K562 (cell line): ENCODE results near the gene FAM120AOS. TPM values are rescaled to one million over a fixed set of nuclear protein-coding genes. Genes with fewer than 3 reads are reported as not detected.

Source experiments
- ATF1 ChIP-seq, 2 experiments: fragments of 450-650 bp in 1 of 2; IDR thresholded peaks; 2 replicates each; pipeline ENCODE4 v1.6.1; 2016; ENCODE audit warnings: missing compliant biosample characterization in 1 of 2, missing genetic modification characterization in 1 of 2
- CAMTA2 ChIP-seq: fragments of 250-450 bp; sonication (Bioruptor Pico); conservative IDR thresholded peaks from 2 replicates; pipeline ENCODE4 v1.5.1; 2022
- CREM ChIP-seq: IDR thresholded peaks from 2 replicates; pipeline ENCODE4 v1.6.1; 2014; ENCODE audit warnings: antibody characterized with exemption, low read depth
- ESRRB ChIP-seq: fragments of 250-450 bp; sonication (Bioruptor Pico); IDR thresholded peaks from 2 replicates; pipeline ENCODE4 v1.5.0; 2020; ENCODE audit warnings: mild to moderate bottlenecking, moderate library complexity, borderline replicate concordance
- EWSR1 ChIP-seq: fragments of 450-650 bp; IDR thresholded peaks from 2 replicates; pipeline ENCODE4 v1.6.1; 2018; ENCODE audit warnings: borderline replicate concordance, mild to moderate bottlenecking, low read depth, moderate library complexity; ENCODE audit not compliant: partially characterized antibody
- GABPA ChIP-seq: fragments of 200-800 bp; sonication (Bioruptor generic); conservative IDR thresholded peaks from 2 replicates; pipeline ENCODE4 v1.6.1; 2016; ENCODE audit warnings: low read depth, missing genetic modification characterization, missing compliant biosample characterization
- JUND ChIP-seq, 2 experiments: IDR thresholded peaks; 2 replicates in 1 of 2; 3 replicates in 1 of 2; pipeline ENCODE4 v1.6.1; 2011; ENCODE audit warnings: borderline replicate concordance in 2 of 2, low read depth in 2 of 2, low read length in 2 of 2, improper control_type of control experiment in 1 of 2, missing biosample characterization in 1 of 2, missing genetic modification characterization in 1 of 2, missing genetic modification reagents in 1 of 2
- L3MBTL2 ChIP-seq: fragments of 450-650 bp; IDR thresholded peaks from 2 replicates; pipeline ENCODE4 v1.6.1; 2016; ENCODE audit warnings: mild to moderate bottlenecking, moderate library complexity
- NFIX ChIP-seq: fragments of 250-450 bp; sonication (Bioruptor Pico); IDR thresholded peaks from 2 replicates; pipeline ENCODE4 v1.4.0; 2020; ENCODE audit warnings: low read depth, mild to moderate bottlenecking, moderate library complexity
- PHTF2 ChIP-seq: fragments of 250-450 bp; sonication (Bioruptor Pico); IDR thresholded peaks from 2 replicates; pipeline ENCODE4 v1.5.0; 2021; ENCODE audit warnings: mild to moderate bottlenecking
- RBM14 ChIP-seq: fragments of 200-400 bp; formaldehyde crosslinking; IDR thresholded peaks from 2 replicates; pipeline ENCODE4 v1.6.1; 2018; ENCODE audit warnings: low read depth, mild to moderate bottlenecking, low read length, moderate library complexity, borderline replicate concordance; ENCODE audit not compliant: insufficient read depth
- RUNX1 ChIP-seq: sonication (generic); IDR thresholded peaks from 2 replicates; pipeline ENCODE4 v1.6.1; 2016; ENCODE audit warnings: antibody characterized with exemption, low read depth
- SRSF9 ChIP-seq: fragments of 200-400 bp; formaldehyde crosslinking; IDR thresholded peaks from 2 replicates; pipeline ENCODE4 v1.6.1; 2017; ENCODE audit warnings: low read depth, low read length, borderline replicate concordance
- TFE3 ChIP-seq: fragments of 450-650 bp; formaldehyde crosslinking; IDR thresholded peaks from 2 replicates; pipeline ENCODE4 v1.4.0; 2020; ENCODE audit warnings: mild to moderate bottlenecking, mixed read lengths
- THRAP3 ChIP-seq: fragments of 450-650 bp; IDR thresholded peaks from 2 replicates; pipeline ENCODE4 v1.6.1; 2016; ENCODE audit warnings: mild to moderate bottlenecking, inconsistent platforms, borderline replicate concordance
- ZBTB12 ChIP-seq: fragments of 250-450 bp; sonication (Bioruptor Pico); IDR thresholded peaks from 2 replicates; pipeline ENCODE4 v1.4.0; 2020
- ZNF239 ChIP-seq: fragments of 250-450 bp; sonication (Bioruptor Pico); IDR thresholded peaks from 2 replicates; pipeline ENCODE4 v1.4.0; 2020; ENCODE audit warnings: mild to moderate bottlenecking
- ZNF778 ChIP-seq: fragments of 450-650 bp; formaldehyde crosslinking; IDR thresholded peaks from 2 replicates; pipeline ENCODE4 v1.4.0; 2020; ENCODE audit warnings: mild to moderate bottlenecking, moderate library complexity
- polyA plus RNA-seq, 8 experiments: library from polyadenylated mRNA; depleted of rRNA in 4 of 8; stranded (reverse) in 5 of 8; unstranded in 3 of 8; fragments of >200 nt; fragmentation: Nextera tagmentation in 2 of 8; fragmentation: Illumina TruSeq in 1 of 8; extraction: Ambion mirVana in 2 of 8; extraction: Trizol in 1 of 8; gene quantifications; 2 replicates each; pipeline versions ENCODE4 v1.2.1 to v1.2.3, GENCODE V29; 2011 to 2014; ENCODE audit warnings: inconsistent platforms in 1 of 8, missing spikeins in 1 of 8
- total RNA-seq, 7 experiments: library from RNA; depleted of rRNA in 6 of 7; stranded (reverse); fragments of >200 nt in 6 of 7; fragmentation: Illumina TruSeq in 2 of 7; extraction: Trizol in 2 of 7; gene quantifications; 2 replicates each; pipeline versions ENCODE4 v1.2.1 to v1.2.3, GENCODE V29; 2011 to 2021; ENCODE audit warnings: low replicate concordance in 1 of 7
- TF ChIP-seq, protein P1 (sequence below): sonication (generic); formaldehyde crosslinking; IDR thresholded peaks from 2 replicates; pipeline ENCODE4 v1.8.0; 2023; ENCODE audit warnings: missing genetic modification reagents, mild to moderate bottlenecking, borderline replicate concordance

Gene FAM120AOS
- total and polyA plus RNA-seq, 9 of the 15 experiments (the other 6 are each of a cell fraction or from before 2014, with no cell fraction given) = 18.8 to 53.4 (median 41.4) TPM

DNA sequence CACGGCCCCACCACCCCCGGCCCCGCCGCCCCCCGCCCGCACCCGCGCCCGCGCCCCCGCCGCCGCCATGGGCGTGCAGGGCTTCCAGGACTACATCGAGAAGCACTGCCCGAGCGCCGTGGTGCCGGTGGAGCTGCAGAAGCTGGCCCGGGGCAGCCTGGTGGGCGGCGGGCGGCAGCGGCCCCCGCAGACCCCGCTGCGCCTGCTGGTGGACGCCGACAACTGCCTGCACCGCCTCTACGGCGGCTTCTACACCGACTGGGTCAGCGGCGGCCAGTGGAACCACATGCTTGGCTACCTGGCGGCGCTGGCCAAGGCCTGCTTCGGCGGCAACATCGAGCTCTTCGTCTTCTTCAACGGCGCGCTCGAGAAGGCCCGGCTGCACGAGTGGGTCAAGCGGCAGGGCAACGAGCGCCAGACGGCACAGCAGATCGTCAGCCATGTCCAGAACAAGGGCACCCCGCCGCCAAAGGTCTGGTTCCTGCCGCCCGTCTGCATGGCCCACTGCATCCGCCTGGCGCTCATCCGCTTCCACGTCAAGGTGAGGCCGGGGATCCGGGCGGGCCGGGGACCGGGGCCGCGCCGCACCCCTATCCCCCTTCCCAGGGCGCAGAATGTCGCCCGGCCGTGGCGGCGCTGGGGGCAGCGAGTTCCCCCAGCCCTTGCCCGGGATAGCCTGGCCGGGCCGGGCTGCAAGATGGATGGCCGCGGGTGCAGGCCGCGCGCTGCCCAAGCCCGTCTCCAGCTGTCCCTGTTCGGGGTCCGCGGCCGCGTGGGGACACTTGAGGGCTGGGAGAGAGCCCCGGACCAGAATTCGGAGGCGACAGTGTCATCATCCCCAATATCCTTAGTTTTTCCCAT, 1.3 kb downstream of the FAM120AOS start (continued):
- TF ChIP-seq ZNF778 (CRISPR knock-in tag) = no peak
- TF ChIP-seq GABPA (tag) = no peak
- TF ChIP-seq EWSR1 = no peak
- TF ChIP-seq CREM = no peak
- no peak for TF ChIP-seq PHTF2 (CRISPR knock-in tag)
- no peak for TF ChIP-seq SRSF9
- TF ChIP-seq RBM14 = no peak
- no peak for TF ChIP-seq ZBTB12
- no peak for TF ChIP-seq NFIX (CRISPR knock-in tag)
- no peak for TF ChIP-seq RUNX1
- TF ChIP-seq, protein P1, sequence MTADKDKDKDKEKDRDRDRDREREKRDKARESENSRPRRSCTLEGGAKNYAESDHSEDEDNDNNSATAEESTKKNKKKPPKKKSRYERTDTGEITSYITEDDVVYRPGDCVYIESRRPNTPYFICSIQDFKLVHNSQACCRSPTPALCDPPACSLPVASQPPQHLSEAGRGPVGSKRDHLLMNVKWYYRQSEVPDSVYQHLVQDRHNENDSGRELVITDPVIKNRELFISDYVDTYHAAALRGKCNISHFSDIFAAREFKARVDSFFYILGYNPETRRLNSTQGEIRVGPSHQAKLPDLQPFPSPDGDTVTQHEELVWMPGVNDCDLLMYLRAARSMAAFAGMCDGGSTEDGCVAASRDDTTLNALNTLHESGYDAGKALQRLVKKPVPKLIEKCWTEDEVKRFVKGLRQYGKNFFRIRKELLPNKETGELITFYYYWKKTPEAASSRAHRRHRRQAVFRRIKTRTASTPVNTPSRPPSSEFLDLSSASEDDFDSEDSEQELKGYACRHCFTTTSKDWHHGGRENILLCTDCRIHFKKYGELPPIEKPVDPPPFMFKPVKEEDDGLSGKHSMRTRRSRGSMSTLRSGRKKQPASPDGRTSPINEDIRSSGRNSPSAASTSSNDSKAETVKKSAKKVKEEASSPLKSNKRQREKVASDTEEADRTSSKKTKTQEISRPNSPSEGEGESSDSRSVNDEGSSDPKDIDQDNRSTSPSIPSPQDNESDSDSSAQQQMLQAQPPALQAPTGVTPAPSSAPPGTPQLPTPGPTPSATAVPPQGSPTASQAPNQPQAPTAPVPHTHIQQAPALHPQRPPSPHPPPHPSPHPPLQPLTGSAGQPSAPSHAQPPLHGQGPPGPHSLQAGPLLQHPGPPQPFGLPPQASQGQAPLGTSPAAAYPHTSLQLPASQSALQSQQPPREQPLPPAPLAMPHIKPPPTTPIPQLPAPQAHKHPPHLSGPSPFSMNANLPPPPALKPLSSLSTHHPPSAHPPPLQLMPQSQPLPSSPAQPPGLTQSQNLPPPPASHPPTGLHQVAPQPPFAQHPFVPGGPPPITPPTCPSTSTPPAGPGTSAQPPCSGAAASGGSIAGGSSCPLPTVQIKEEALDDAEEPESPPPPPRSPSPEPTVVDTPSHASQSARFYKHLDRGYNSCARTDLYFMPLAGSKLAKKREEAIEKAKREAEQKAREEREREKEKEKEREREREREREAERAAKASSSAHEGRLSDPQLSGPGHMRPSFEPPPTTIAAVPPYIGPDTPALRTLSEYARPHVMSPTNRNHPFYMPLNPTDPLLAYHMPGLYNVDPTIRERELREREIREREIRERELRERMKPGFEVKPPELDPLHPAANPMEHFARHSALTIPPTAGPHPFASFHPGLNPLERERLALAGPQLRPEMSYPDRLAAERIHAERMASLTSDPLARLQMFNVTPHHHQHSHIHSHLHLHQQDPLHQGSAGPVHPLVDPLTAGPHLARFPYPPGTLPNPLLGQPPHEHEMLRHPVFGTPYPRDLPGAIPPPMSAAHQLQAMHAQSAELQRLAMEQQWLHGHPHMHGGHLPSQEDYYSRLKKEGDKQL (CRISPR knock-in tag) = no peak
- TF ChIP-seq ATF1 (CRISPR knock-in tag; IDR thresholded peaks at IDR 0.05) = no peak
- 0 out of 2 replicates have a peak, but pooled peaks have one; percentile 9 for TF ChIP-seq ATF1 (tag; IDR thresholded peaks at IDR 0.05)
- TF ChIP-seq JUND (IDR thresholded peaks at IDR 0.05; ENCODE audit: borderline replicate concordance, low read depth, low read length) = no peak
- TF ChIP-seq JUND (tag; IDR thresholded peaks at IDR 0.05; ENCODE audit: borderline replicate concordance, low read depth, low read length) = no peak
- 0 out of 2 replicates have a peak, but pooled peaks have one; percentile 37 for TF ChIP-seq L3MBTL2
- TF ChIP-seq TFE3 (CRISPR knock-in tag) = no peak
- TF ChIP-seq ESRRB (CRISPR knock-in tag) = no peak
- no peak for TF ChIP-seq THRAP3
- TF ChIP-seq ZNF239 (CRISPR knock-in tag) = no peak
- no peak for TF ChIP-seq CAMTA2 (CRISPR knock-in tag)
